IMR-90 (cell line): Measurements from ENCODE around the gene CALD1. TPM values are rescaled to one million over a fixed set of nuclear protein-coding genes. Genes with fewer than 3 reads are reported as not detected.

ENCODE experiments used
- ATAC-seq: fragments of 200-7000 bp; cut with Tn5 transposase; 2 replicates; pipeline ENCODE4 v1.9.1; 2020; ENCODE audit warnings: low read depth, mild to moderate bottlenecking, moderate library complexity
- BruUV-seq: library from RNA; stranded (reverse); fragments of 400-500 nt; replicated peaks from 2 replicates; lab custom pipeline; 2021; lab: Mats Ljungman, UMichigan
- CTCF ChIA-PET: fragments of 300-600 bp; formaldehyde crosslinking; extraction: SDS; loops from one replicate; lab custom pipeline; 2021; ENCODE audit warnings: antibody characterized with exemption; lab: Yijun Ruan, JAX
- POLR2A ChIA-PET: fragments of 300-600 bp; sonication (Branson Sonifier 250); formaldehyde crosslinking; loops from one replicate; lab custom pipeline; 2022; ENCODE audit warnings: antibody characterized with exemption; ENCODE audit not compliant: unreplicated experiment; lab: Charles Lee
- DNase-seq: peaks from one replicate; pipeline ENCODE4 v3.0.0; 2013
- H2AFZ ChIP-seq: replicated peaks from 2 replicates; pipeline ENCODE3; 2013; ENCODE audit warnings: low read length, mild to moderate bottlenecking; ENCODE audit not compliant: poor library complexity
- H2AK5ac ChIP-seq: 2 replicates; pipeline ENCODE4 v1.6.1; 2013; ENCODE audit warnings: low read depth, low read length, inconsistent platforms
- H2AK9ac ChIP-seq: replicated peaks from 2 replicates; pipeline ENCODE3; 2013; ENCODE audit warnings: mild to moderate bottlenecking, low read depth, low read length, moderate library complexity; ENCODE audit not compliant: poor library complexity
- H2BK120ac ChIP-seq: 2 replicates; pipeline ENCODE4 v1.6.1; 2013; ENCODE audit warnings: low read depth, low read length, inconsistent platforms
- H2BK15ac ChIP-seq: 3 replicates; pipeline ENCODE4 v1.6.1; 2013; ENCODE audit warnings: low read depth, low read length, inconsistent platforms
- H2BK20ac ChIP-seq: 2 replicates; pipeline ENCODE4 v1.6.1; 2013; ENCODE audit warnings: low read depth, mild to moderate bottlenecking, inconsistent platforms, low read length, moderate library complexity
- H2BK5ac ChIP-seq: 2 replicates; pipeline ENCODE4 v1.6.1; 2013; ENCODE audit warnings: mild to moderate bottlenecking, low read depth, low read length, inconsistent platforms; ENCODE audit not compliant: poor library complexity, severe bottlenecking
- H3K14ac ChIP-seq: replicated peaks from 2 replicates; pipeline ENCODE4 v1.6.1; 2013; ENCODE audit warnings: low read depth, low read length, inconsistent platforms
- H3K18ac ChIP-seq: 2 replicates; pipeline ENCODE4 v1.6.1; 2013; ENCODE audit warnings: low read depth, low read length, control low read depth
- H3K23ac ChIP-seq: 2 replicates; pipeline ENCODE4 v1.6.1; 2013; ENCODE audit warnings: low read depth, low read length, inconsistent platforms
- H3K27ac ChIP-seq: 2 replicates; pipeline ENCODE4 v1.5.1; 2013; ENCODE audit warnings: mild to moderate bottlenecking, control low read depth, low read length; ENCODE audit not compliant: insufficient read depth
- H3K27me3 ChIP-seq: 2 replicates; pipeline ENCODE4 v1.6.1; 2013; ENCODE audit warnings: low read length; ENCODE audit not compliant: control insufficient read depth, insufficient read depth
- H3K36me3 ChIP-seq: 2 replicates; pipeline ENCODE4 v1.6.1; 2013; ENCODE audit warnings: low read length, mixed read lengths; ENCODE audit not compliant: control insufficient read depth, insufficient read depth
- H3K4ac ChIP-seq: 2 replicates; pipeline ENCODE4 v1.6.1; 2013; ENCODE audit warnings: low read depth, low read length, inconsistent platforms
- H3K4me1 ChIP-seq: 2 replicates; pipeline ENCODE4 v1.6.1; 2013; ENCODE audit warnings: low read length, mixed read lengths; ENCODE audit not compliant: control insufficient read depth, insufficient read depth
- H3K4me2 ChIP-seq: 2 replicates; pipeline ENCODE4 v1.6.1; 2013; ENCODE audit warnings: low read depth, mild to moderate bottlenecking, control low read depth, low read length, moderate library complexity
- H3K4me3 ChIP-seq: 2 replicates; pipeline ENCODE4 v1.5.1; 2013; ENCODE audit warnings: low read depth, mild to moderate bottlenecking, control low read depth, low read length, moderate library complexity; ENCODE audit not compliant: insufficient read depth
- H3K56ac ChIP-seq: 2 replicates; pipeline ENCODE4 v1.6.1; 2013; ENCODE audit warnings: low read length, inconsistent platforms; ENCODE audit not compliant: insufficient read depth; ENCODE audit errors: extremely low read depth
- H3K79me1 ChIP-seq, 2 experiments: 2 replicates each; pipeline ENCODE4 v1.6.1; 2013; ENCODE audit warnings: low read length in 2 of 2, inconsistent platforms in 1 of 2, low read depth in 1 of 2
- H3K9ac ChIP-seq: 2 replicates; pipeline ENCODE4 v1.6.1; 2013; ENCODE audit warnings: low read depth, low read length, control low read depth
- H3K9me1 ChIP-seq: 2 replicates; pipeline ENCODE4 v1.6.1; 2013; ENCODE audit warnings: low read length, inconsistent platforms; ENCODE audit not compliant: insufficient read depth
- H3K9me3 ChIP-seq: 2 replicates; pipeline ENCODE4 v1.6.1; 2013; ENCODE audit warnings: low read length; ENCODE audit not compliant: control insufficient read depth, insufficient read depth
- H4K20me1 ChIP-seq: 2 replicates; pipeline ENCODE4 v1.6.1; 2013; ENCODE audit warnings: low read length, inconsistent platforms; ENCODE audit not compliant: insufficient read depth
- H4K5ac ChIP-seq: 2 replicates; pipeline ENCODE4 v1.6.1; 2013; ENCODE audit warnings: mild to moderate bottlenecking, low read depth, low read length, control low read depth
- H4K8ac ChIP-seq, 2 experiments: 2 replicates each; pipeline ENCODE4 v1.6.1; 2013; ENCODE audit warnings: low read depth in 2 of 2, low read length in 2 of 2, control low read depth in 1 of 2, inconsistent platforms in 1 of 2
- H4K91ac ChIP-seq: 2 replicates; pipeline ENCODE4 v1.6.1; 2013; ENCODE audit warnings: low read depth, low read length, inconsistent platforms; ENCODE audit not compliant: insufficient read depth
- CEBPB ChIP-seq: IDR thresholded peaks from 2 replicates; pipeline ENCODE4 v1.6.1; 2012; ENCODE audit warnings: low read depth, low read length, improper control_type of control experiment
- MXI1 ChIP-seq: IDR thresholded peaks from 2 replicates; pipeline ENCODE4 v1.6.1; 2012; ENCODE audit warnings: low read depth, mild to moderate bottlenecking, low read length, moderate library complexity, borderline replicate concordance
- RCOR1 ChIP-seq: IDR thresholded peaks from 2 replicates; pipeline ENCODE4 v1.6.1; 2012; ENCODE audit warnings: mild to moderate bottlenecking, low read length, improper control_type of control experiment; ENCODE audit not compliant: insufficient replicate concordance
- RFX5 ChIP-seq: IDR thresholded peaks from 2 replicates; pipeline ENCODE4 v1.8.0; 2012; ENCODE audit warnings: low read depth, mild to moderate bottlenecking, low read length, moderate library complexity
- WGBS, 2 experiments: methylation state at CpG; one replicate each; pipeline versions ENCODE4 v1.1.5 to v1.1.7; 2013; ENCODE audit warnings: missing lambda C conversion rate in 2 of 2; ENCODE audit not compliant: insufficient read length in 1 of 2; ENCODE audit errors: extremely low coverage in 2 of 2; 5-methylcytosine and 5-hydroxymethylcytosine counted together
- dilution Hi-C: fragments of 300-500 bp; cut with HindIII; formaldehyde crosslinking; loops from one replicate; pipeline ENCODE4 v1.14.3; 2018; ENCODE audit warnings: low sequenced_read_pairs; ENCODE audit not compliant: unreplicated experiment
- in situ Hi-C: fragments of 300-500 bp; cut with MboI; formaldehyde crosslinking; loops from 3 replicates; pipeline ENCODE4 v1.14.3; 2019; ENCODE audit warnings: low sequenced_read_pairs, inconsistent platforms, mixed read lengths
- intact Hi-C: fragments of 100-400 bp; cut with micrococcal nuclease; formaldehyde crosslinking; loops from 2 replicates; pipeline ENCODE4 v1.10.0; 2022
- polyA plus RNA-seq, 3 experiments: library from polyadenylated mRNA; depleted of rRNA; stranded (reverse); fragments of >200 nt; gene quantifications; 2 replicates each; pipeline ENCODE4 v1.2.3, GENCODE V29; 2012; ENCODE audit warnings: low replicate concordance in 1 of 3
- total RNA-seq: library from RNA; depleted of rRNA; stranded (reverse); fragments of >200 nt; gene quantifications from 2 replicates; pipeline ENCODE4 v1.2.3, GENCODE V29; 2012

CALD1 gene
- total and polyA plus RNA-seq, 2 of the 4 experiments (the other 2 are of a cell fraction) = 375 to 487 TPM

GRCh38 chr7:134948736-134949135 lies 169.3 kb downstream of the CALD1 start:
- intact Hi-C loops = no loop called here
- no TSS peak for BruUV-seq
- POLR2A ChIA-PET = interaction anchor here (0.6 kb wide), 1 partner anchor 285 kb away, joined by 3 read pairs; no protein-coding TSS in a partner anchor
- no peak for TF ChIP-seq MXI1
- peak; percentile 70 for TF ChIP-seq CEBPB
- no peak for TF ChIP-seq RCOR1
- TF ChIP-seq RFX5 = no peak
- Histone ChIP-seq H2AK9ac (no peak overlapping the region), H3K27ac (no peak overlapping the region; the same call in 1 of the 2 replicates), H4K20me1 (no peaks in the 10 kb centered on the region; the same call in 1 of the 2 replicates), H2AFZ (no peak overlapping the region), H4K8ac (no peak overlapping the region), H2BK20ac (no peak overlapping the region), H3K9ac (no peak overlapping the region), H3K4me2 (no peak overlapping the region), H3K4ac (peak overlapping the region; percentile 16; the same call in 1 of the 2 replicates), H4K91ac (no peak overlapping the region), H3K56ac (no peak overlapping the region), H3K27me3 (no peaks in the 10 kb centered on the region), H3K23ac (no peak overlapping the region), H2BK120ac (no peak overlapping the region), H3K4me1 (peaks cover 1% of the 10 kb centered on the region; the same call in 1 of the 2 replicates), H3K18ac (no peak overlapping the region), H2AK5ac (no peak overlapping the region), H2BK5ac (peak overlapping the region; percentile 85), H3K4me3 (no peak overlapping the region), H2BK15ac (no peak overlapping the region), H3K9me1 (no peaks in the 10 kb centered on the region), H3K36me3 (peaks cover 52% of the 10 kb centered on the region), H3K9me3 (no peaks in the 10 kb centered on the region), H3K79me1 (peaks cover 18 to 46% of the 10 kb centered on the region in 2 experiments), H3K14ac (no peak overlapping the region), H4K5ac (no peak overlapping the region)
- in situ Hi-C loops = loop anchor here (5.0 kb wide), 1 partner anchor 261 kb away; no protein-coding TSS in a partner anchor
- ATAC-seq = peak; percentile 59; the same call in 1 of the 2 replicates
- dilution Hi-C loops = no loop called here
- DNase-seq = peak; percentile 37
- no CpG with 5 or more reads among the region's 1 CpG for WGBS, 2 experiments
- CTCF ChIA-PET = no interaction called here
